ENCODE measurements around the gene VSIG10L. TPM values are rescaled to one million over a fixed set of nuclear protein-coding genes. Genes with fewer than 3 reads are reported as not detected.

VSIG10L gene
- total RNA-seq, 1 experiment from 2014 or later = 3.3 TPM

DNA sequence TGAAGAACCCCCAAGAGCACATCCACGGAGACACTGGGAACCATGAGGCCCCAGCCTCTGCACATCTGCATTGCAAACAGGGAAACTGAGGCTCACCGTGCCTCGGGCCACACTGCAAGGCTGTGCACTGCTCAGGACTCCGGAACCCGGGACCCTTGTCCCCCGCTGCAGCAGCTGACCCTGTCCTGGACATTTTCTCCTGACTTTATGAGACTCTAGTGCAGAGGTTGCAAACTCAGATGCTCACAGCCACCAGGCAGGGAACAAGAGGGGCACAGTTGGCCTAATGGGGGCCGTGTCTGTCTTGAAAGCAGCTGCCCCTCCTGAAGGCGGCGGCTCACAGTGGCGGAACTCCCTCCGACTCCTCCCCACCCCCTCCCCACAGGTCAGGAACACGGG lies 47.0 kb downstream of the VSIG10L start:
- Histone ChIP-seq H3K27ac (ENCODE audit: low read length) (no peak overlapping the region), H3K4me1 (ENCODE audit: control insufficient read depth, insufficient read depth, low read length) (no peaks in the 10 kb centered on the region), H3K4me3 (ENCODE audit: low read depth in 2 of 2, low read length in 2 of 2) (no peak overlapping the region), H3K9me3 (ENCODE audit: control insufficient read depth, insufficient read depth, low read depth, low read length) (no peaks in the 10 kb centered on the region), H3K27me3 (ENCODE audit: control insufficient read depth, insufficient read depth, low read length) (no peaks in the 10 kb centered on the region; the same call in 1 of the 2 replicates), H3K36me3 (ENCODE audit: control insufficient read depth, insufficient read depth, low read length) (no peaks in the 10 kb centered on the region)
- intact Hi-C loops (cut with micrococcal nuclease; ENCODE audit: unreplicated experiment) = no loop called here
- in situ Hi-C loops (cut with HindIII; ENCODE audit: low pct_unique_long_range_greater_than_20kb, low sequenced_read_pairs) = no loop called here
- no TSS peak for BruUV-seq (replicated peaks)
- no peak for DNase-seq (ENCODE audit: low read depth, low spot score)
- ChIA-PET CTCF (no interaction called here), POLR2A (no interaction called here)
- TF ChIP-seq POLR2AphosphoS5 (IDR thresholded peaks at IDR 0.05; ENCODE audit: low read depth, low read length) (no peak), SIN3A (IDR thresholded peaks at IDR 0.05; ENCODE audit: borderline replicate concordance, insufficient read depth, low read depth, low read length) (no peak), TCF7L2 (IDR thresholded peaks at IDR 0.05; ENCODE audit: low read depth, low read length) (no peak)
- TF ChIP-seq, protein P1, sequence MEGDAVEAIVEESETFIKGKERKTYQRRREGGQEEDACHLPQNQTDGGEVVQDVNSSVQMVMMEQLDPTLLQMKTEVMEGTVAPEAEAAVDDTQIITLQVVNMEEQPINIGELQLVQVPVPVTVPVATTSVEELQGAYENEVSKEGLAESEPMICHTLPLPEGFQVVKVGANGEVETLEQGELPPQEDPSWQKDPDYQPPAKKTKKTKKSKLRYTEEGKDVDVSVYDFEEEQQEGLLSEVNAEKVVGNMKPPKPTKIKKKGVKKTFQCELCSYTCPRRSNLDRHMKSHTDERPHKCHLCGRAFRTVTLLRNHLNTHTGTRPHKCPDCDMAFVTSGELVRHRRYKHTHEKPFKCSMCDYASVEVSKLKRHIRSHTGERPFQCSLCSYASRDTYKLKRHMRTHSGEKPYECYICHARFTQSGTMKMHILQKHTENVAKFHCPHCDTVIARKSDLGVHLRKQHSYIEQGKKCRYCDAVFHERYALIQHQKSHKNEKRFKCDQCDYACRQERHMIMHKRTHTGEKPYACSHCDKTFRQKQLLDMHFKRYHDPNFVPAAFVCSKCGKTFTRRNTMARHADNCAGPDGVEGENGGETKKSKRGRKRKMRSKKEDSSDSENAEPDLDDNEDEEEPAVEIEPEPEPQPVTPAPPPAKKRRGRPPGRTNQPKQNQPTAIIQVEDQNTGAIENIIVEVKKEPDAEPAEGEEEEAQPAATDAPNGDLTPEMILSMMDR (IDR thresholded peaks at IDR 0.05) = no peak
- TF ChIP-seq, protein P2, sequence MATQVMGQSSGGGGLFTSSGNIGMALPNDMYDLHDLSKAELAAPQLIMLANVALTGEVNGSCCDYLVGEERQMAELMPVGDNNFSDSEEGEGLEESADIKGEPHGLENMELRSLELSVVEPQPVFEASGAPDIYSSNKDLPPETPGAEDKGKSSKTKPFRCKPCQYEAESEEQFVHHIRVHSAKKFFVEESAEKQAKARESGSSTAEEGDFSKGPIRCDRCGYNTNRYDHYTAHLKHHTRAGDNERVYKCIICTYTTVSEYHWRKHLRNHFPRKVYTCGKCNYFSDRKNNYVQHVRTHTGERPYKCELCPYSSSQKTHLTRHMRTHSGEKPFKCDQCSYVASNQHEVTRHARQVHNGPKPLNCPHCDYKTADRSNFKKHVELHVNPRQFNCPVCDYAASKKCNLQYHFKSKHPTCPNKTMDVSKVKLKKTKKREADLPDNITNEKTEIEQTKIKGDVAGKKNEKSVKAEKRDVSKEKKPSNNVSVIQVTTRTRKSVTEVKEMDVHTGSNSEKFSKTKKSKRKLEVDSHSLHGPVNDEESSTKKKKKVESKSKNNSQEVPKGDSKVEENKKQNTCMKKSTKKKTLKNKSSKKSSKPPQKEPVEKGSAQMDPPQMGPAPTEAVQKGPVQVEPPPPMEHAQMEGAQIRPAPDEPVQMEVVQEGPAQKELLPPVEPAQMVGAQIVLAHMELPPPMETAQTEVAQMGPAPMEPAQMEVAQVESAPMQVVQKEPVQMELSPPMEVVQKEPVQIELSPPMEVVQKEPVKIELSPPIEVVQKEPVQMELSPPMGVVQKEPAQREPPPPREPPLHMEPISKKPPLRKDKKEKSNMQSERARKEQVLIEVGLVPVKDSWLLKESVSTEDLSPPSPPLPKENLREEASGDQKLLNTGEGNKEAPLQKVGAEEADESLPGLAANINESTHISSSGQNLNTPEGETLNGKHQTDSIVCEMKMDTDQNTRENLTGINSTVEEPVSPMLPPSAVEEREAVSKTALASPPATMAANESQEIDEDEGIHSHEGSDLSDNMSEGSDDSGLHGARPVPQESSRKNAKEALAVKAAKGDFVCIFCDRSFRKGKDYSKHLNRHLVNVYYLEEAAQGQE (IDR thresholded peaks at IDR 0.05; ENCODE audit: insufficient read depth in 1 of 2, low read depth in 2 of 2, low read length in 1 of 2) = no peak
- ATAC-seq = no peak

DNA sequence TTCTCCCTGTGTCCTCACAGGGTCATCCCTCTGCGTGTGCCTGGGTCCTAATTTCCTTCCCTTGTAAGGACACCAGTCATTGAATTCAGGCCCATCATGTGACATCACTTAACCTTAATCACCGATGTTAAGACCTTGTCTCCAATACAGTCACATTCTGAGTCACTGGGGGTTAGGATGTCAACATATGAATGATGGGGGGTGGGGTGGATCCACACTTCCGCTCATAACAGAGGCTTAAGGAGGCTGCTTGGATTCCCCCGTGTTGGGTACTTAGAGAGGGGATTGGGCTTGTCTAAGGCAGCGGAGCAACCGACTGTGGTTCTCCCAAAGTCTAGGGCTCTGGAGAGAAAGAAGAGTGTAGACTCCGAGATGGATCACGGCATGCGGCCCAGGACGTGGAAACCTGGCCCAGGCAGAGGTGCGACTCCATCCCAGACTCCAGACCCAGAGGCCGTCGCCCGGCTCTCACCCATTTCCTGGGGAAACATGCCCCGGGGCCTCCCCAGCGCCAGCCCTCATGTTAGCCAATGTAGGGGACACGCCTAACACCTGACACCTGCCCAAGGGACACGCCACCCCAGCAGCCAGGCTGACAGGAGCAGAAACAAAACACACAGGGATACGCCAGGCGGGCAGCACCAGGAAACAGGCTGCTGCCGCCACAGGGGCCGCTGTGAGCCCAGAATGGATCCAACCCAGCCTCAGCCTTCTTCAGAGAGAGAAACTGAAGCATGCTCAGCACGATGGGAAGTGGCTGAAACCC lies 47.5 kb downstream of the VSIG10L start:
- intact Hi-C loops (cut with micrococcal nuclease; ENCODE audit: unreplicated experiment) = no loop called here
- H3K36me3 ChIP-seq (ENCODE audit: control insufficient read depth, insufficient read depth, low read length) = no peaks in the 10 kb centered on the region
- ChIA-PET CTCF (no interaction called here), POLR2A (no interaction called here)
- H3K9me3 ChIP-seq (ENCODE audit: control insufficient read depth, insufficient read depth, low read depth, low read length) = no peaks in the 10 kb centered on the region
- BruUV-seq (replicated peaks) = no TSS peak
- in situ Hi-C loops (cut with HindIII; ENCODE audit: low pct_unique_long_range_greater_than_20kb, low sequenced_read_pairs) = no loop called here
- no peak overlapping the region for H3K4me3 ChIP-seq (ENCODE audit: low read depth in 2 of 2, low read length in 2 of 2)
- H3K27ac ChIP-seq (ENCODE audit: low read length) = no peak overlapping the region
- no peaks in the 10 kb centered on the region; the same call in 1 of the 2 replicates for H3K27me3 ChIP-seq (ENCODE audit: control insufficient read depth, insufficient read depth, low read length)
- H3K4me1 ChIP-seq (ENCODE audit: control insufficient read depth, insufficient read depth, low read length) = no peaks in the 10 kb centered on the region
- DNase-seq (ENCODE audit: low read depth, low spot score) (no peak), ATAC-seq (no peak)
- TF ChIP-seq, protein P2 (IDR thresholded peaks at IDR 0.05; ENCODE audit: insufficient read depth in 1 of 2, low read depth in 2 of 2, low read length in 1 of 2) = no peak
- no peak for TF ChIP-seq POLR2AphosphoS5 (IDR thresholded peaks at IDR 0.05; ENCODE audit: low read depth, low read length)
- no peak for TF ChIP-seq TCF7L2 (IDR thresholded peaks at IDR 0.05; ENCODE audit: low read depth, low read length)
- TF ChIP-seq, protein P1 (IDR thresholded peaks at IDR 0.05) = no peak
- TF ChIP-seq SIN3A (IDR thresholded peaks at IDR 0.05; ENCODE audit: borderline replicate concordance, insufficient read depth, low read depth, low read length) = no peak

Data from Panc1 (cell line).